Nucleus accumbens (tissue), 56 donors: ENCODE data around the gene FAM171A2.
"Not testable (repeated sequence)": the region's sequence is repeated elsewhere in the genome, so short reads cannot be mapped to it uniquely, and the experiment has no call there.

Source experiments
- DNase-seq, 56 donors: peaks; one replicate each; lab custom pipeline; 2025; lab: John Stamatoyannopoulos, UW

Gene FAM171A2

DNA sequence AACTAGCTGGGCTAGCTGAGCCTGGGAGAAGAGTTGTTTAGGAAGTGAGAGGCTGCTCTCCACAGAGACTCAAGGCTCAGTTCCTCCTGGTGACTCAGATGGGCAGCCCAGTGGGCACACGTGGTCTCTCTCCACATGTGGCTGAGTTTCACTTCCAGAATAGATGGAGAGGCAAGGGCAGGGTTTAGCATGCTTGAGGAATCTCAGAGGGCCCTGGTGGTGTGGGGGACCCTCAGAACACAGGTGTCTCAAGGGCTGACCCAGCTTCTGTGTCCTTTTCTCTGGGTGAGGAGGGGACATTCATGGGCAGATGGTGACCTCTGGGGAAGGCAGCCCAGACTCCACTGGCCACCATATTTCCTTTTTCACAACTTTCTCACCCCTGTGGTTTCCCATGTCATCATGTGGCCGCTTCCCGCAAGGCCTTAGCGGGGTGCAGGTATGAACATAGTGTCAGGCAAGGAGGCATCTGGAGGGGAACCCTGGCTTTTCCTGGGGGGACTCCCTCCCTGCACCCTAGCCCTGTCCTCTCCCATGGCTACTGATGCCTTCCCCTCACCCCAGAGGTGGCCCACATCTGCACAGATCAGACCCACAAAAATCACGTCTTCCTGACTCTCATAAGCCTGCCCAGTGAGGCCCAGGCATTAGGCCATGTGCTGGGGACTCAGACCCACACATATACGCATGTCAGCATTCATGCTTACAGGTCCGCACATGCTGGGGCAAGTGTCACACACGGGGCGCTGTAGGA is 15.2 kb downstream of the FAM171A2 start:
- DNase-seq = peak in 16 of 56 donors; percentile 8 to 56 (median 20)

DNA sequence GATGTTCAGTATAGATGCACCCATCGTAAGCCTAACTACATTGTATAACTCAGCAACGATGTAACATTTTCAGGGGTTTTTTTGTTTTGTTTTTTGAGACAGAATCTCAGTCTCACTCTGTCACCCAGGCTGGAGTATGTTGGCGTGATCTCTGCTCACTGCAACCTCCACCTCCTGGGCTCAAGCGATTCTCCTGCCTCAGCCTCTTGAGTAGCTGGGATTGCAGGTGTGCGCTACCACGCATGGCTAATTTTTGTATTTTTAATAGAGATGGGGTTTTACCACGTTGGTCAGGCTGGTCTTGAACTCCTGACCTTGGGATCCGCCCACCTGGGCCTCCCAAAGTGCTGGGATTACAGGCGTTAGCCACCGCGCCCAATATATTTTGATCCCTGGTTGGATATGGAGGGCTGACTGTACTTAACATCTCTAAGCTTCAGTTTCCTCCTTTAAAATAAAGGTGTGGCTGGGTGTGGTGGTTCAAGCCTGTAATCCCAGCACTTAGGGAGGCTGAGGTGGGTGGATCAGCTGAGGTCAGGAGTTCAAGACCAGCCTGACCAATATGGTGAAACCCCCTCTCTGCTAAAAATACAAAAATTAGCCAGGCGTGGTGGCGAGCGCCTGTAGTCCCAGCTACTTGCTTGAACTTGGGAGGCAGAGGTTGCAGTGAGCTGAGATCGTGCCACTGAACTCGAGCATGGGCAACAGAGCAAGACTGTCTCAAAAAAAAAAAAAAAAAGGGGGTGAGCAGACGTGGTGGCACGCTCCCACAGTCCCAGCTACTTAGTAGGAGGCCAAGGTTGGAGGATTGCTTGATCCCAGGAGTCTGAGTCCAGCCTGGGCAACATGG is 16.2 kb downstream of the FAM171A2 start:
- DNase-seq = not testable (repeated sequence)

DNA sequence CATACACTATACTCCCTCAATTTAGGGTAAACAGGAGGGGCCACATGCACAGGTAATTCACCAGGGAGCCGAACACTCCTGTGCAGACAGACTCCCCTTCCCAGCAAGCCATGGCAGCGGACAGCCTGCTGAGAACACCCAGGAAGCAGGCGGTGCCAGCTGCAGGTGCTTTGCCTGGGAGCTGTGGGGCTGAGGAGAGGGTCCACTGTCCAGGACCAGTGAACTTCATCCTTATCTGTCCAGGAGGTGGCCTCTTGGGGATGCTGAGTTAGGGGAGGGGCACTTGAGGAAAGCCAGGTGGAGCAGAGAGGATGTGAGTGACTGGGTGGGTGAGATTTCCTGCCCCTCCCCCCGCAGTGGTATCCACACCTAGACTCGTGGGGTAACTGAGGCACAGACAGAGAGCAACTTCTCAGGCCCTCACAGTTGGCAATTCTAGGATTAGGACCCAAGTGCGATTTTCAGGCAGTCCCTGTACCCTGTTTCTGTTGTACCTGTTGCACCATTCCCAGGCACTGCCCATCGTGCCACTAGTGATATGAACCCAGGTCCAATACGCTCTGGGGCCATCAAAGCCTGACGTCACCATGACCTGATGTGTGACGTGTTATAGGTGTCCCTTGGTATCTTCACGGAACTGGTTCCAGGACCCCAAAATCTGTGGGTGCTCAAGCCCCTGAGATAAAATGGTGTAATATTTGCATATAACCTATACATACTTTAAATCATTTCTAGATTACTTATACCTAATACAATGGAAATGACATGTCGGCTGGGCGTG is 17.4 kb downstream of the FAM171A2 start:
- no peak for DNase-seq

DNA sequence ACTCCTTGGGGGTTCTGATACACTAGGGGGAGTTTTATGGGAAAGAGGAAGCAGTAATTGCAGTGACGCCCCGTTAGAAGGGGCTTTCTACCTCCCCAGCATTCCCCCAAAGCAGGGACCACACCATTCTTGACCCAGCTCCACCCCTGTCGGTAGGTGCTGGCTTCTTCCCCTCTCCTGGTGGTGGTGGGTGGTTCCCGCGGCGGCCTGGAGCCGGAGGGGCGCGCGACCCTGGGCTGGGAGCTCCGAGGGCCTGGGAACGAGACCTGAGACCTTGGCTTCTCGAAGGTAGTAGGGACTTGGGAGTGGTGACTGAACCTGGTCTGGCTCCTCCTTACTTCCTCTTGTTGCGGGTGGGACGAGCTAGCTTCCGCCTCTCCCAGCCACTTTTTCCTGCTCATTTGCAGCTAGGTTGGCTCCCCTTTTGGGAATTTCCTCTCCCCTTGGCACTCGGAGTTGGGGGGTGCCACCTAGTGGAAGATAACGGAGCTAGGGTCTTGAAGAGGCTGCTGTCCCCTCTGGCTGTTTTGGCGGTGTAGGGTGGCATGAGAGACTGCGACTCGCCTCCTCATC is 18.1 kb downstream of the FAM171A2 start:
- DNase-seq = peak in 49 of 56 donors; percentile 28 to 86 (median 58)

DNA sequence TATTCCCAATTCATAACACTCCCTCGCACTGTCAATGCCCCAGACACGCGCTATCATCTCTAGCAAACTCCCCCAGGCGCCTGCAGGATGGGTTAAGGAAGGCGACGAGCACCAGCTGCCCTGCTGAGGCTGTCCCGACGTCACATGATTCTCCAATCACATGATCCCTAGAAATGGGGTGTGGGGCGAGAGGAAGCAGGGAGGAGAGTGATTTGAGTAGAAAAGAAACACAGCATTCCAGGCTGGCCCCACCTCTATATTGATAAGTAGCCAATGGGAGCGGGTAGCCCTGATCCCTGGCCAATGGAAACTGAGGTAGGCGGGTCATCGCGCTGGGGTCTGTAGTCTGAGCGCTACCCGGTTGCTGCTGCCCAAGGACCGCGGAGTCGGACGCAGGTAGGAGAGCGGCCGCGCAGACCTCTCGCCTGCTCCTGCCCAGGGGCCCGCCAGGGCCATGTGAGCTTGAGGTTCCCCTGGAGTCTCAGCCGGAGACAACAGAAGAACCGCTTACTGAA is 18.7 kb downstream of the FAM171A2 start, which contains the start of gene GRN:
TSS of gene GRN (plus strand) at position 364 of the 515 bp plus-strand sequence. CDS start 3,863 bp downstream, outside the sequence.
- DNase-seq = peak; percentile 75 to 98 (median 95)

DNA sequence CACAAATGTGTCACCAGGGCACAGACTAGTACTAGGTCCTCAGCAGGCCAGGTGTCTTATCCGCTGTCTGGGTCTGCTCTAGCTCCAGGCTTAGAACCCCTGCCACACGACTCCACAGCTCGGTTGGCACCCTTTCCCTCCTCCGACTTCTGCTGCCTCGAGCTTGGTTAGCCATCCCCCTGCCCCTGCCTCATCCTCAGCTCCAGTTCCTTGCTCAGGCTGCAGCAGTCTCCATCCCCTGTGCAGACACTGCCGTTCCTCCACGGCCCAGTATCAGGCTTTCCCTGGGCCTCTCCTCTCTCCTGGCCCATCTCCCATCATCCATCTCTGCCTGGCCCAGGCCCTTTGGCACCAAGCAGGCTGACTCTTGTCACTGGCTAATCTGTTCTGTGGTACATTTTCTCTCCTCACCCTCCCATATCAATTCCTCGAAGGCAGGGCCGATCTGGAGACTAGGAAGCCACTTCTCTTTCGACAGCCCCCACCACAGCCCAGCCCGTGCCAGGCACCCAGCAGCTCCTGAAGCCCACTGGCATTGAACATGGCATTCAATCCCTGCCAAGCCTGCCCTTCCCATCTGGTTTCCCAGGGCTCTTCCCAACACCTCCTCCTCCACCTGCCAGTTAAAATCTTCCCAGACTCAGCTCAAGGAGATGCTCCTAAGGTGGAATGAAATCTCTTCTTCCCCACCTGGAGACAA is 20.0 kb downstream of the FAM171A2 start:
- DNase-seq = no peak

DNA sequence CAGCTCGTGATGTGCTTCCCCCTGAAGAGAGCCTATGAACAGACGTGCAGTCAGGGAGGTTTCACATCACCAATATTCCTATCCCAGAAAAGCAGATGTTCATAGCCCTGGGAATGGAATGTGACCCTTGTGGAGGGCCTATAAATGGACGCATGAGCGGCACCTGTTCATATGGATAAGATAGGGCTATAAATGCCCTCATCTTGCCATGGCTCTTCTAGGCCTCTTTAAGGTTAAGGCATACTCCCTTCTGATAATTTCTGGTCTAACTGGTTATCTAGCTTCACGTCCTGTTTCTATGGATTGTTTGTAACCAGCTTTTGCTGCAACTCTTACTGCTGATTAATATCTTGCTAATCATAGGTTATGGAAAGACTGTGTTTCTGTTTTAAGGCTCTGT is 23.1 kb downstream of the FAM171A2 start:
- not testable (repeated sequence) for DNase-seq

DNA sequence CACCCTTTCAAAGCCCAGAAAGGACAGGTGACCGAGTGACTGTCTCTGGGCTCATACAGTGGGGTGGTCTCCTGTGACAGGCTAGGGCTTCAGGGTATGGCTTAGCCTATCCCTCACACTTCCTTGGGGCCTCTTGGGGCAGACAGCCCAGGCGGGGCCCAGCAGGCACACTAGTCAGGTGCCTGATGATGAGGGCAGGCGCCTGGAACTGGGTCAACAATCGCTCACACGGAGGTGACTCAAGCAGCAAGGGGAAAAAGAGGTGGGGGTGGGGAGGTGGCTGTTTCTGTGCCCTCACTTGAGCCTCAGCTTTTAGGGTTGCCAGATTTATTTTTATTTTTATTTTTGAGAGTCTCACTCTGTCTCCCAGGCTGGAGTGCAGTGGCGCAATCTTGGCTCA is 25.0 kb downstream of the FAM171A2 start:
- DNase-seq = no peak

DNA sequence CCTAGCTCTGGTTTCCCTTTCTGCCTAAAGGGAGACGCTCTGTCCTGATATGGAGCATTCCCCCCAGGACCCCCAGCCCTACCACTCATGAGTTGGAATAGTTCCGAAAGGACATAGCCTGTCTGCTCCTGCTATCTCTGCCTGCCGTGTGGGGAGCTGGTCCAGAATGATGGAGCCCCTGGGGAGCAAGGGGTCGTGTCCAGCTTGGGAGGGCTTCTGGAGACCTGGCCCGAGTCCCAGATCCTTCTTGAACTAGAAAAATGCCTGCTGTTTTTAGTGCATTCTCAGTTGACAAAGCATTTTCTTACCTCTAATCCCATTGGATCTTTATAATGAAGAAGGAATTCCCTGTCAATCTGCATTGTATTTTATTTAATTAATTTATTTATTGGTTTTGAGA is 27.7 kb downstream of the FAM171A2 start:
- DNase-seq = no peak

DNA sequence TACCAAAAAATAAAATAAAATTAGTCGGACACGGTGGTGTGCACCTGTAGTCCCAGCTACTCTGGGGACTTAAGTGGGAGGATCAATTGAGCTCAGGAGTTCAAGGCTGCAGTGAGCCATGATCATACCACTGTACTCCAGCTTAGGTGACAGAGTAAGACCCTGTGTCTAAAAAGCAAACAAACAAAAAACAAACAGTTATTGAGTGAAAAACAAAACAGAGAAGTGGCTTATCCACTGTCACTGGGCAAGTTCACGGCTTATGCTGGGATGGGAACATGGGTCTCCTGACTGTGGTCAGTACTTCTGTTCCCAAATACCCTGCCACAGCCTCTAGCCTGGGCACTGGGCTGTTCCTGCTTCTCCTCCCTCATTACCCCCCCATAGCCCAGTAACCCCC is 28.1 kb downstream of the FAM171A2 start:
- DNase-seq = no peak

DNA sequence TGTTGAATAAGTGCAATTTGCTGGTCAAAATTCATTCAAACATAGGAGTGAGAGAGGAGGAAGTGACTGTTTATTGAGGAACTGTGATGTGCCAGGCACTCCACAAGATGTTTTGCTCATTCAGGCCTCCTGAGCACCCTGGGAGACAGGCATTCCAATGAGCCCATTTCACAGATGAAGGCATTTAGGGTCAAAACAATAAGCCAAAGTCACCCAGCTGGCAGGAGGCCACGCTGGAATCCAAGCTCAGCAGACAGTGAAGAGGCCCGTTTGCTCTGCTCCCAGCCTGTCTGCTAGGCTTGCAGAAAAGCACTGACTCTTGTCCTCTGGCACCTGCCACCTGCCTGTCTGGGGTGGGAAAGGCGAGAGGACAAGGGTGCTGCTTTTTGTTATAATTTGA is 28.9 kb downstream of the FAM171A2 start:
- no peak for DNase-seq

DNA sequence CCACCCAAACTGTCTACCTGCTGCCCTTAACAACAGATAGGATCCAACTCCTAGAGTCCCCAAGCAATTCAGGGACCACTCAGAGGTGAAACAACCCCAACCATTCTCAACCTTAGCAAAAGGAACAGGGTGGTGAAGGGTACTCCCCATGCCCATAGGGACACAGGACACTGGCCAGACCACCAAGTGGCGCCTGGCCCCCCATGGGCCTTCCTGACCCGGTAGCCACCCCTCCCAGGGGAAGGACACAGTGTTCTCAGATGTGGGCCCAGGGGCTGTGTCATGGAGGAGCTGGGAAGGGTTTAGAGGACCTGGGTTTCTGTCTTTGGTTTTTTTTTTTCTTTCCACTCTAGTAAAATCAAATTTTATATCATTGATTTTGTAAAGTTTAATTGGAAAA is 29.3 kb downstream of the FAM171A2 start:
- DNase-seq = no peak

DNA sequence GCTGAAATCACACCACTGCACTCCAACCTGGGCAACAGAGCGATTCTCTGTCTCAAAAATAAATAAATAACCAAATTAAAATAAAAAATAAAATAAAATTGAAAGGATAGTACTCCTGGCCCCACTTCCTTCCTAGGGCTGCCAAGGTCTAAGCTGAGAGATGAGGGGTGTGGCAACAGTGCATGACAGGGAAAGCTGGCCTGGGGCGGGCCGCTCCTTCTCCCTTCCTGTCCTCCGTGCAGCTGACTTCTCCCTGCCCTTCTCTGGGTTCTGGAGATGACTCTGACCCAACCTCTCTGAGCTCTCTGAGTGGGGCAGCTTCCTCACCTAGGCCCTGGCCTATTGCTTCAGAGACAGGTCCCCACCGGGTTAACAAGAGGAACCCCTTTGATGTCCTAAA is 30.3 kb downstream of the FAM171A2 start:
- no peak for DNase-seq

DNA sequence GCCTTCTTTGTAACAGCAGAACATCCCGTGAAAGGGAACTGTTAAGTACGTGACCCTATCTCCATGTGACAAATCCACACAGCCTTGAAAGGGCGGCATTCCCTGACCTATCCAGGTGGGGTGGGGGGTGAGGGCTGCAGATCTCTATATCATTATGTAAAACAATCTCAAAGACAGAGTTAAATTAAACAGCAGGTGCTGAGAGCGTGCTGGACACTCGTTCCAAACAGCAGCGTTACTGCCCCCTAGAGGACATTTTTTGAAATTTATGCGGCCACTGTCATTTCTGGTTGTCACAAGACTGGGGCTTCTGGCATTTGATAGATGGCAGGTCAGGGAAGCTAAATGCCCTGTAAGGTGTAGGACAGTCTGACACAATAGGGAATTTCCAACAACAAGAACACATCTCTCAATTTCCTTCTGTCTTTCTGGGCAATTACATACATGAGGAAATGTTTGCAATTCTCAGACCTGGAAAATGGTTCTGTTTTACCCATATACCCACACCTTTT is 32.3 kb downstream of the FAM171A2 start:
- peak in 45 of 56 donors; percentile 10 to 81 (median 37) for DNase-seq

DNA sequence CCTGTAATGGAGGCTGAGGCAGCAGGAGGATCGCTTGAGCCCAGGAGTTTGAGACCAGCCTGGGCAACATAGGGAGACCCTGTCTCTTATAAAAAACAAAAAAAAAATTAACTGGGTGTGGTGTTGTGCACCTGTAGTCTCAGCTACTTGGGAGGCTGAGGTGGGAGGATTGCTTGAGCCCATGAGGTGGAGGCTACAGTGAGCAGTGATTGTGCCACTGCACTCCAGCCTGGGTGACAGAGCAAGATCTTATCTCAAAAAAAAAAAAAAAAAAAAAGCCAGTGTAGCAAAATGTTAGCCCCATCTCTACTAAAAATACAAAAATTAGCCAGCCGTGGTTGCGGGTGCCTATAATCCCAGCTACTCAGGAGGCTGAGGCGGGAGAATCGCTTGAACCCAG is 33.4 kb downstream of the FAM171A2 start:
- not testable (repeated sequence) for DNase-seq

DNA sequence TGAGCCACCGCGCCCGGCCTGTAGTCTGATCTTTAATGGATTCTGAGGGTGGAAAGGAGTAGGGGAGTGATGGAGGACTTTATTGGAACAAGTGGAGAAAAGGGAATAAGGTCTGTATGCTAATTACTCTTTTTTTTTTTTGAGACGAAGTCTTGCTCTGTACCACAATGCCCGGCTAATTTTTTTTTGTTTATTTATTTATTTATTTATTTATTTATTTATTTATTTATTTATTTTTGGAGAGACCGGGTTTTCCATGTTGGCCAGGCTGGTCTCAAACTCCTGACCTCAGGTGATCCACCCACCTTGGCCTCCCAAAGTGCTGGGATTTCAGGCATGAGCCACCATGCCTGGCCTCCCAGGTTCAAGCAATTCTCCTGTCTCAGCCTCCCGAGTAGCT is 34.1 kb downstream of the FAM171A2 start:
- DNase-seq = not testable (repeated sequence)

DNA sequence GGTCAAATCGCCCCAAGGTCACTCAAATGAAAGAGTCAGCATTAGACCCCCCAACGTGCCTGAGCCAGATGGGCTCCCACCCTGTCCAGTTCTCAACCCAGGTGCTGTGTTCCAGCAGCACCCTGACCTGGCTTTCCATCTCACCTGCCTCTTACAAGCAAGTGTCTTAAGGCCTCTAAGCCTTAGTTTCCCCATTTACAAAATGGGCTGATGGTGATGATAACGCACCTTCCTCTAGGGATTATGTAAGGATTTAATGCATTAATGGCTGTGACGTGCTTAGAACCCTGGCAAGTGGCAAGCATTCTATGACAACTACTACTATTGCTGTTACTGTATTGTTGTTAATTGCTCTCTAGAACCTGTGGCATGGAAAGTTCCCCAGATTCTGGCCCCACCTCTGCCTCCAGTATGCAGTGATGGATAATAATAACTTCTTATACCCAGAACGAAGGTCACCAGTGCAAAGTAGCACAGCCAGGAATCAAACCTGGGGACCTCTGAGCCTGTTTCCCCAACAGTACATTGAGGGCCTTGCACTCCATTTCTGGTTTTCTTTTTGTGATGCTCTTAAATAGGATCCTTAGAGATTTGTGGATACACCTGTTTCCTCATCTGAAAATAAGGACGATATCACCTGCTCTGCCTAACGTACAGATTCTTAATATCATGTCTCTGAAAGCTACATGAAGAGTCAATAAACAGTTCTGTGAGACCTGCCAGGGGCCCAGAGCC is 35.8 kb downstream of the FAM171A2 start:
- no peak for DNase-seq

DNA sequence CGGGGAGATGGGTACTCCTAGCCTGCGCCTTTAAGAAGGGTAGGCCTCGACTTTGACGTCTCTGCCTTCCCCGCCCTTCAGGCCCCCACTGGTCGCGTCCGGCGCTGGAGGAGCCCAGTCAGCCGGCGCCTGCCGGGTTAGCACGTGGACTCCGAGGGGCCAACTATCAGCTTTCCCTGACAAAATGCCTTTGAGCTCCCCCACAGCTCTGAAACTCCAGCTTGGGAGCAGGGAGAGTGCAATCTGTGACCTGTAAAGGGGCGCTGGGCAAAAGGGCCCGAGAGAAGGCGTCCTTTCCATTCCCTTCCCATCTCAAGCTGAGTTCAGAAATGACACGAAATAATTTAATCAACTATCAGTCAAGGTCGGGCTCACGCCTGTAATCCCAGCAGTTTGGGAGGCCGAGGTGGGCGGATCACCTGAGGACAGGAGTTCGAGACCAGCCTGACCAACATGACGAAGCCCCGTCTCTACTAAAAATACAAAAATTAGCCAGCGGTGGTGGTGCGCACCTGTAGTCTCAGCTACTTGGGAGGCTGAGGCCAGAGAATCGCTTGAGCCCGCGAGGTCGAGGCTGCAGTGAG is 36.7 kb downstream of the FAM171A2 start:
- peak; percentile 72 to 99 (median 96) for DNase-seq
